Neutrophil (primary cell): ENCODE results near the gene DRC7.

Experiments
- H3K27ac ChIP-seq: fragments of 200-600 bp; sonication (generic); 2 replicates; pipeline ENCODE4 v1.5.1; 2016; ENCODE audit warnings: mild to moderate bottlenecking, moderate library complexity
- H3K27me3 ChIP-seq: fragments of 200-600 bp; sonication (generic); 2 replicates; pipeline ENCODE4 v1.6.0; 2016; ENCODE audit warnings: mild to moderate bottlenecking
- H3K36me3 ChIP-seq: fragments of 200-600 bp; sonication (generic); 2 replicates; pipeline ENCODE4 v1.5.1; 2017
- H3K4me1 ChIP-seq, 2 experiments: fragments of 200-600 bp in 1 of 2; sonication (generic) in 1 of 2; 1 replicate in 1 of 2; 2 replicates in 1 of 2; pipeline versions ENCODE4 v1.5.1 to v1.6.1; 2013 to 2016; ENCODE audit warnings: low read depth in 1 of 2, low read length in 1 of 2, mild to moderate bottlenecking in 1 of 2, moderate library complexity in 1 of 2; ENCODE audit not compliant: control insufficient read depth in 1 of 2, insufficient read depth in 1 of 2
- H3K4me3 ChIP-seq, 2 experiments: fragments of 200-600 bp in 1 of 2; sonication (generic) in 1 of 2; 1 replicate in 1 of 2; 2 replicates in 1 of 2; pipeline ENCODE4 v1.5.1; 2013 to 2016; ENCODE audit warnings: low read depth in 1 of 2, low read length in 1 of 2, mild to moderate bottlenecking in 1 of 2, moderate library complexity in 1 of 2
- H3K9me3 ChIP-seq: fragments of 200-600 bp; sonication (generic); 2 replicates; pipeline ENCODE4 v1.5.1; 2016
- CTCF ChIP-seq: fragments of 200-600 bp; sonication (generic); IDR thresholded peaks from 2 replicates; pipeline ENCODE4 v1.5.1; 2016; ENCODE audit warnings: antibody characterized with exemption

The DRC7 gene

GRCh38 chr16:57761301-57761700, 66.7 kb downstream of the DRC7 start:
- Histone ChIP-seq H3K27ac (no peak overlapping the region), H3K36me3 (peaks cover 27% of the 10 kb centered on the region), H3K9me3 (no peaks in the 10 kb centered on the region)

GRCh38 chr16:57761957-57762356, 67.4 kb downstream of the DRC7 start:
- H3K36me3 ChIP-seq: peaks cover 22% of the 10 kb centered on the region
- H3K27ac ChIP-seq: no peak overlapping the region
- TF ChIP-seq CTCF: no peak
- H3K9me3 ChIP-seq: no peaks in the 10 kb centered on the region
- no peaks in the 10 kb centered on the region for H3K27me3 ChIP-seq
- no peak overlapping the region for H3K4me3 ChIP-seq
- H3K4me1 ChIP-seq: no peaks in the 10 kb centered on the region

More at GRCh38 chr16:57761301-57761700, 66.7 kb downstream of the DRC7 start:
- H3K4me1 ChIP-seq: no peaks in the 10 kb centered on the region
- H3K4me3 ChIP-seq: no peak overlapping the region
- TF ChIP-seq CTCF: no peak
- H3K27me3 ChIP-seq: no peaks in the 10 kb centered on the region

- Histone ChIP-seq H3K27ac (no peak overlapping the region), H3K9me3 (no peaks in the 10 kb centered on the region), H3K36me3 (peaks cover 20% of the 10 kb centered on the region), H3K27me3 (no peaks in the 10 kb centered on the region), H3K4me3 (no peak overlapping the region), H3K4me1 (no peaks in the 10 kb centered on the region)
- TF ChIP-seq CTCF: no peak
Observed at GRCh38 chr16:57762365-57763040, 67.9 kb downstream of the DRC7 start.

- TF ChIP-seq CTCF: no peak
- Histone ChIP-seq H3K4me3 (no peak overlapping the region), H3K4me1 (no peaks in the 10 kb centered on the region), H3K36me3 (peaks cover 13% of the 10 kb centered on the region), H3K9me3 (no peaks in the 10 kb centered on the region), H3K27ac (no peak overlapping the region), H3K27me3 (no peaks in the 10 kb centered on the region)
Observed at GRCh38 chr16:57763285-57764005, 68.8 kb downstream of the DRC7 start.

GRCh38 chr16:57764006-57764340, 69.4 kb downstream of the DRC7 start:
- Histone ChIP-seq H3K4me3 (no peak overlapping the region), H3K27ac (no peak overlapping the region), H3K36me3 (peaks cover 7% of the 10 kb centered on the region), H3K9me3 (no peaks in the 10 kb centered on the region), H3K4me1 (no peaks in the 10 kb centered on the region), H3K27me3 (no peaks in the 10 kb centered on the region)
- TF ChIP-seq CTCF: no peak
